Stimulated activated CD4-positive, alpha-beta T cell treated with anti-CD3 and anti-CD28 coated beads, Interleukin-4, amount 100 ng/mL, for 24 hours (primary cell): ENCODE measurements around the gene ABHD17C.

ENCODE experiments used
- DNase-seq: peaks from one replicate; pipeline ENCODE4 v3.0.0-alpha.2; 2020

ABHD17C gene

GRCh38 chr15:80691575-80691974 is 3.5 kb upstream of the ABHD17C start:
- no peak for DNase-seq

DNA sequence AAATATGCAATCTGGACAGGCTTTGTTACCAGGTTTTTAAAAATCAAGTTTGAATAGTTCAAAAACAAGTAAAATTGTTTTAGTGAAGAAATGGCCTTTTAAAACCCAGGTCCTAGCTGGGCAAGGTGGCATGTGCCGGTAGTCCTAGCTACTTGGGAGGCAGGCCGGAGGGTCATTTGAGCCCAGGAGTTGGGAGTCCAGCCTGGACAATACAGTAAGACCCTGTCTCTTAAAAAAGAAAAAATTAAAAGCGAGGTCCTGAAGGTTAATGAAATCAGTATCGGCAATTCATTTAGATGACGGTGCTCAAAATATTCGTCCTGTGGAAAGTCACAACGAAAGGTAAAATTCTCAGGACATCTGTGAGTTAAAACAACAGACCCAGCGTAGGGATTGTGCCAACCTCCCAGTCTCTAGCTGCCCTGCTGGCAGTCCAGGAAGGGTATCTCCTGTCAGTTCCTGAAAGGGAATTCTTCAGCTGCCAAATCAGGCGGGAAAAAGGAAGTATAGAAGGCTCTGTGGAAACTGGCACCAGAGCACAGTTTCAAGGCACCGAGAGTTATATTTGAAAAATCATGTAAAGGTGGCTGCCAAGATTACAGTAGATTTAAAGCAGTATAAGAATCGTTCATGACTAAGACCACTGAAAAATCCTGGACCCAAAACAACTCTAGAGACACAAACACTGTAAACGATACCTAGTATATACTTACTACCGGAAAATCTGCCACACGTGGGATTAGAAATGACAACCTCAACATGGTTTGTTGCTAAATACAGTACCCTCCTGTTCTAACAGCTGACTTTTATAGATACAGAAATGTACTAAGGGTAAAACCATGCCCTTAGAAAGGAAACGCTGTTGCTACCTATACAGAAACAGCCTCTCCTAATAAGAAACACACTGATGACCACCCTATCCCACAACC is 1.2 kb upstream of the ABHD17C start:
- DNase-seq = no peak

DNA sequence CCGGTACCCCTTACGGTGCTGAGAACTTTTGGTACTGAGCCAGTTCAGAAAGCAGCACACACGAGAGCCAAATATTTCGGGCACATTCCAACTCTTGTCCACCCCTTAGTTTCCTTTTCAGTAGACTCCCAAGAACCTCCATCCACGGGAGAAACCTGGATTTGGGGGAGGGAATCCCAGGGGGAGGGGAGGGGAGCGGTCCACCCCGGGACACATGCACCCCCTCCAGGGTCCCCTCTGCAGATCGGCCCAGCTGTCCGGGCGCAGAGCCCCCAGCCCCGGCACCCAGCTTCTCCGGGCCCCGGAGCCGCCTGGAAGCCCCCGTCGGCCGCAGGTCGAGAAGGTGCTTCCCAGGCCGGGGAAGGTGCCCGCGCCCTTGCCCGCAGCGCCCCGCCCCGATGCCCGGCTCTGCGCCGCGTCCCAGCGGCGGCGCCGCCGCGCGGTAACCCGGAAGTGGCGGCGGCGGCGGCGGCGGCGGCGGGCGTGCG is 455 bp upstream of the ABHD17C start:
- DNase-seq = peak; percentile 19

DNA sequence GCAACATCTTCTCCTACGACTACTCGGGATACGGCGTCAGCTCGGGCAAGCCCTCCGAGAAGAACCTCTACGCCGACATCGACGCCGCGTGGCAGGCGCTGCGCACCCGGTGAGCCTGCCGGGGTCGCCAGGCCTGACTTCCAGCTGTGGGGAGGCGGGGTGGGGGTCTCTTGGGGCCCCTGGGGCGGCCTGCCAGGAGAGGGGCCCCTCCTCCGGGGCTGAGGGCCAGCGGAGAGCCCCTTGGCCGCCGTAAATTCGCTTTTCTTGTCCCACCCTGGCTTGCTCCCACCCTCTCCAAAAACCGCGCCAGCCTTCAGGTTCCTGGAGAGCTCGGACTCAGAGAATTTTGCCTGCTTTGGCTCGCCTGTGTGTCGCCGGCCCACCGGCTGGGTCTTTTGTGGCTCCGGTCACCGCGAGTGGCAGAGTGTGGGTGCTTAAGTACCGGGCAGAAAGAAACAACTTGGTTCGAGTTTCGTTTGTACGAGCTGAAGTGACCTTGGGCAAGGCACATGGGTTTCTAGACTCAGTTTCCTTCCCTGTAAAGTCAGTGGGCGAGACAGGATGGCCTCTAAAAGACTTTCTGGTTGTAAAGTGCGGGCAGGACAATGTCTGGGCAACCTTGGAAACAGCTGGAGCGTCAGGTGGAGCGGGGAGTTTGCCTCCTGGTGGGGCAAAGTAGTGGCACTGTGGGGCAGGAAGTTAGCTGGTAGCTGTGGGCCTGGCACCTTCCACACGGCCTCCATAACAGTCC is 976 bp downstream of the ABHD17C start:
- peak; percentile 8 for DNase-seq

DNA sequence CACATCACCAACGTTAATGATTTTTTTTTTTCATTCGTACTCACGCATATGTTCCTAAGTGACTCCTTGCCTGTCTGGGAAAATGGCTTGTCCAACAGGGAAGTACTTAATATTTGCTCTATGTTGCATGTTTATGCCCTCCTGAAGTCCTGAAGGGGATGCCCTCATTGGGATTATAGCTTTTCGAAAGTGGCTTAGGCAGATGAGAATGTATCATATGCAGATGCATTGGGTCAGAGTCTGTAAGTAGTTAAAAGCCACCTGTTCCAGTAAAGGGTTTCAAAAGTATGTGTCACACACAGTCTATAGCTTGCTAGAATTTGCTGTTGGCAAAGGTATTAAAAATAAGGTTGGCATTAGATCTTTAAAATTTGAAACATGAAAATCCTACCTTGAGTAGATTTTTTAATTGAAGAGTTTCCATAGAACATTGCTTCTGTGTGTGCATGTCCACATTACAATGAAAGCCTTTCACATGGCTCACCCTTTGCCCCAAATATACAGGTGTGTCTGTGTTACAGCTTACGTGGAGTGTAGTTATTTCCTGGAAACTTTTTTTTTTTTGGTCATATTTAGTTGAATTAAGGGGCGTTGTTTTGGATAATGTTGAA is 2.1 kb downstream of the ABHD17C start:
- no peak for DNase-seq

- no peak for DNase-seq
These were observed 3.6 kb downstream of the ABHD17C start for GRCh38 chr15:80698676-80699075.

GRCh38 chr15:80699981-80700380 is 4.9 kb downstream of the ABHD17C start:
- no peak for DNase-seq

GRCh38 chr15:80701676-80702311 is 6.7 kb downstream of the ABHD17C start:
- no peak for DNase-seq

- no peak for DNase-seq
These were observed 8.0 kb downstream of the ABHD17C start for GRCh38 chr15:80703081-80703480.

DNA sequence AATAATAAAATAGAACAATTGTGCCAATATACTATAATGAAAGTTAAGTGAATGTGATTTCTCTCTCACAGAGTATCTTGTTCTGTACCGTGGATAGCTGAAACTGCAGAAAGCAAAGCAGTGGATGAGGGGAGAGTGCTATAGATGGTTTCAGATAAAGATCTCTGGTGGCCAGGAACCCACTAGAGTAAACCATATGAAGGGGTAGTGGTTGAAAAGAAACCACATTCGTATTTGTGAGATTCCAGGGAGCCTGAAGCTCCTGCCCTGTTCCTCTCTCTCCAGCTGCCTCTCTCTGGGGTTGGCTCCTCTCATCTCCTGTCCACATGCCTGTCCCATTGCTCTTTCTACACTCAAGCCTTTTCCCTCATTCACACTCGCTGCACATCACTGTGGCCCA is 8.9 kb downstream of the ABHD17C start:
- DNase-seq = no peak

- DNase-seq = no peak
These were observed 11.1 kb downstream of the ABHD17C start for GRCh38 chr15:80706161-80706560.

DNA sequence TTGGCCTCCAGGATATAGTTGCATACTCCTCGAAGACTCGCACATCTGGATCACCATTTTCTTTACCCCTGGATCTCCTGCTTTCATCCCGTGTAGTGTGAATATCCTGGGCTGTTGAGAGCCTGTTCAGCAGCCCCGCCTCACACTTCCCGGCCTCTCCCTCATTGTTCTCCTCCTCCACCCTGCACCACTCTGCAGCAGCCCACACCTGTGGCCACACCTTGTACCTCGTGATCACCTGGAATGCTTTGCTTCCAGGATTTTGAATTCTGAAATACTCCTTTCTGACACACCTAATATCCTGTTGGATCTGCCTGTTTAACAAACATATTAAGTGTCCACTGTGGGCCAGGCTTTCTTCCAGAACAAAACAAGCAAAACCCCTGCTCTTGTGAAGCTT is 14.4 kb downstream of the ABHD17C start:
- DNase-seq = no peak

- peak; percentile 22 for DNase-seq
These were observed 15.8 kb downstream of the ABHD17C start for GRCh38 chr15:80710635-80711554.

DNA sequence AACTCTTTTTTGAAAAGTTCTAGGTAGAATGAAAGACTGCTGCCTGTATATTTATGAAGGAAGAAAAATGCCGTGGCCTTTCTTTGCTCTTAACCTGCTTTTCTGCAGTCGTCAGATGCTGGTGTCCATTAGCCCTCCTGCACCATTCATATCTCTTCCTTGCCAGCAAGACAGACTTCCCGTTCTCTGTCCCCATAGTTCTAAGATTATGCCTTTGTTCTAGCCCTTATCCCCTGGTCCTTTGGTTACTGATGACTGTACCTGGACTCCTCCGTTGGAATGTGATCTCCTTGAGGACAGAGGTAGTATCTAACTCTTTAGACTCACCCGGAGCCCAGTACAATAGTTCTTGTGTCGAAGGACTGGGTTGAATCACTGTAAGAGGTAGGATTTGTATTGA is 16.8 kb downstream of the ABHD17C start:
- no peak for DNase-seq

DNA sequence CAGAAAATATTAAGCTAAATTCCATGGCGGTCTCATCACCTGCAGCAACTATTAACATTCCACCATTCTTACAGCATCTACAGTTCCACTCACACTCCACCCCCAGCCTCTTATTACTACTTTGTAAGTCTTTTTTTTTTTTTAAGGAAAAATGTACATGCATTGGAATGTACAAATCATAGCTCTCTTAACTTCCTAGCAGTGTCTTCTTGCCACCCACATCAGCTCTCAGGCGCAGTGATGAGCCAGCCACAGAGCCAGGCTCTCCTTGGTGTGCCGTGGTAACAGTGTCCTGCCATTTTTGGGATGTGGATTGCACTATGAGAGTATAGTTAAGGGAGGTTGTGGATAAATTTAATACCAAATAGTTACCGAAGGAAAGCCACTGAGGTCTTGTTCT is 17.8 kb downstream of the ABHD17C start:
- no peak for DNase-seq

DNA sequence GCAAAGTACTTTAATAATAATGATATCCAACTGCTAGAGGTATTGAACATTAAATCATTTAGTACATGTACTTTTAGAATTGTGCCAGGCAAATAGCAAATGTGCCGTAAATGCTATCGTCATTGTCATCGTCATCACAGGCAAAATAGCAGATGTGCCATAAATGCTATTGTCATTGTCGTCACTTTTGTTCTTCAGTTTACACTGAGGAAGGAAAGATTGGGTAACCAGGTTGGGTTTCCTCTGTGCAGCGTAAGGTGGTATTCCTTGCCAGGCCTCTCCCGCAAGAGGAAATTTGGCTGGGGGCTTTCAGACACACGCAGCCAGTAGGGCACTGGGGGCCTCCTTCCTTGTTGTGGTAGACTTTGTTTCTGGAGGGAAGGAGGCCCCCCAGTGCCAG is 26.4 kb downstream of the ABHD17C start:
- no peak for DNase-seq

GRCh38 chr15:80722811-80723210 is 27.7 kb downstream of the ABHD17C start:
- no peak for DNase-seq

GRCh38 chr15:80727196-80727595 is 32.1 kb downstream of the ABHD17C start:
- no peak for DNase-seq

DNA sequence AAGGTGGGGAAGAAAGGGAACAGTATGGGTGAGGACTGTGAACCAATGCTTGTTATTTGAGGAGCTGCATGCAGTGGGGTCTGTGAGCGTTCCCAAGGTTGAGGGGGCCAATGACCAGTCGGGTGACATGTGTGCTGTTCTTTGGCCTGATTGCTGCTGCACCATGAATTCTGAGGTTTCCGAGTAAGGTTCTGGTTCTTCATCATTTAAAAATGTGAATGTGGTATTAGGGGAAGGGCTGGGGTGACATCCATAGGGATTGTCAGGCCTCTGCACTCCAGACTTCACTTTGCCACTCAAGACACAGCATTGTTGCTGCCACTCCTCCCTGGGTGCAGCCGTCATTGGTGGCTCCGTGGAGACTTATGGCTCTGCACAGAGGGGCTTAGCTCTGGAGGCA is 32.5 kb downstream of the ABHD17C start:
- no peak for DNase-seq

GRCh38 chr15:80730387-80730786 is 35.3 kb downstream of the ABHD17C start:
- DNase-seq = no peak

DNA sequence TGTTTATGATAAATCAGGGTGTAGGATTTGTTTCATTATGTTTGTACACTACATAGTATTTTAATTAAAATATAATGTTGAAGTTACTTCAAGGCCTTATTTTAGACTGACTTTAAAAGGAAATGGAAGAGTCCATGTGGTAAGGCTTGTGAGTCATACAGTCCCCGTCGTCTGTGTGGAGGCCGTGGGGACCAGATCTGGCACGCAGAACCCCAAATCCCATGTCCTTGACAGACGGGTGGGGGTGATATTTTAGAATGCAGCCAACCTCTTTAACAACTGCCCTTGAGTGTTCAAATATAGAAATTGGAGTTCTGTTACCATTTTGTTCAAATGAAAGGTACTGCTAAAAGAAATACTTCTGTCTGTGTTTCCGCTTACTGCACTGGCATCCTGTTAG is 35.8 kb downstream of the ABHD17C start:
- DNase-seq = no peak

DNA sequence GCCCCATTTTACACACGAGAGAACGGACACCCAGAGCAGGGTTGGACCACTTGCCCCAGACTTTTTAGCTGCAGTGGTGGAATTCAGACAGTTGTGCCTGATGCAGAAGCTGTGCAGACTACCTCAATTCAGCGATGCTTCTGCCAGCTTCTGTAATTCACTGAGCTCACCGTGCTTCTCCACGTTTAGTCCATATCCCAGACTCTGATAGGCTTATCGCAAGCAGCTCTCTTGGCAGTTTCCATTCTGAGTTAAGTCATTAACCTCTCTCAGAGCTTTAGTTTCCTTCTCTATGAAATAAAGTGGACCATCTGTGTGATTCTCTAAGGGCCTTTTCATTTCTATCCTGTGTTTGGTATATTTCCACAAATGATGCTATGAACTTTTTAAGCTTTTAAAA is 37.1 kb downstream of the ABHD17C start:
- DNase-seq = no peak
